NCI-H524 treated with DMSO at 0.1 percent for 48 hours (cell line): ENCODE measurements around the gene HDAC9.

ENCODE experiments used
- DNase-seq: peaks from one replicate; lab custom pipeline; 2025; lab: John Stamatoyannopoulos, UW

HDAC9 gene

GRCh38 chr7:18495412-18496340, at the start of gene HDAC9:
TSS of gene HDAC9 (plus strand) at chr7:18495749. CDS start at chr7:18496303, 554 bp downstream.
- DNase-seq, result peak; percentile 4

GRCh38 chr7:18445916-18446520, 49.5 kb upstream of the HDAC9 start:
- DNase-seq, result no peak

- DNase-seq, result no peak
These were observed 45.5 kb upstream of the HDAC9 start for GRCh38 chr7:18450019-18450418.

- DNase-seq, result no peak
These were observed 39.9 kb upstream of the HDAC9 start for GRCh38 chr7:18455606-18456005.

GRCh38 chr7:18457832-18458231, 37.7 kb upstream of the HDAC9 start:
- DNase-seq, result no peak

- no peak for DNase-seq
These were observed 36.7 kb upstream of the HDAC9 start for GRCh38 chr7:18458830-18459229.

- no peak for DNase-seq
These were observed 35.9 kb upstream of the HDAC9 start for GRCh38 chr7:18459484-18460245.

- no peak for DNase-seq
These were observed 33.6 kb upstream of the HDAC9 start for GRCh38 chr7:18461785-18462467.

- no peak for DNase-seq
These were observed 30.7 kb upstream of the HDAC9 start for GRCh38 chr7:18464830-18465229.

- DNase-seq, result no peak
These were observed 28.5 kb upstream of the HDAC9 start for GRCh38 chr7:18467011-18467410.

- no peak for DNase-seq
These were observed 26.8 kb upstream of the HDAC9 start for GRCh38 chr7:18468795-18469194.

GRCh38 chr7:18469316-18469715, 26.2 kb upstream of the HDAC9 start:
- DNase-seq, result no peak

- no peak for DNase-seq
These were observed 23.9 kb upstream of the HDAC9 start for GRCh38 chr7:18471476-18472160.

- DNase-seq, result no peak
These were observed 23.4 kb upstream of the HDAC9 start for GRCh38 chr7:18472161-18472483.

- DNase-seq, result no peak
These were observed 22.4 kb upstream of the HDAC9 start for GRCh38 chr7:18473119-18473518.

- DNase-seq, result no peak
These were observed 20.6 kb upstream of the HDAC9 start for GRCh38 chr7:18474944-18475343.

- no peak for DNase-seq
These were observed 20.1 kb upstream of the HDAC9 start for GRCh38 chr7:18475488-18475887.

- no peak for DNase-seq
These were observed 13.8 kb upstream of the HDAC9 start for GRCh38 chr7:18481776-18482175.

- no peak for DNase-seq
These were observed 7.5 kb upstream of the HDAC9 start for GRCh38 chr7:18488049-18488448.

- DNase-seq, result no peak
These were observed 5.9 kb upstream of the HDAC9 start for GRCh38 chr7:18489624-18490023.

GRCh38 chr7:18491871-18492270, 3.7 kb upstream of the HDAC9 start:
- DNase-seq, result no peak

GRCh38 chr7:18494406-18494805, 1.1 kb upstream of the HDAC9 start:
- DNase-seq, result no peak
